Measurements from ENCODE around the gene ETV1. TPM values are rescaled to one million over a fixed set of nuclear protein-coding genes. Genes with fewer than 3 reads are reported as not detected.

ETV1 gene
- total RNA-seq, 1 experiment from 2014 or later: 45.9 TPM

- BruUV-seq (replicated peaks): no TSS peak
- no peak overlapping the region for H3K27ac Mint-ChIP-seq (ENCODE audit: unreplicated experiment)
- no peaks in the 10 kb centered on the region for H3K9me3 Mint-ChIP-seq (ENCODE audit: low read depth, unreplicated experiment)
- intact Hi-C loops (cut with micrococcal nuclease; ENCODE audit: unreplicated experiment): loop anchor here (5.0 to 10.0 kb wide), 2 partner anchors 238 to 456 kb away; no protein-coding TSS in a partner anchor
- CTCF ChIA-PET: no interaction called here
- TF ChIP-seq CTCF (IDR thresholded peaks at IDR 0.05; ENCODE audit: unreplicated experiment): no peak
- H3K4me1 Mint-ChIP-seq (ENCODE audit: low read depth, unreplicated experiment): peaks cover 34% of the 10 kb centered on the region
- H3K36me3 Mint-ChIP-seq (ENCODE audit: insufficient read depth, unreplicated experiment): peaks cover 10% of the 10 kb centered on the region
- H3K27me3 Mint-ChIP-seq (ENCODE audit: unreplicated experiment): no peaks in the 10 kb centered on the region
- DNase-seq: no peak
- no peak overlapping the region for H3K4me3 Mint-ChIP-seq (ENCODE audit: low read depth, unreplicated experiment)
These were observed 6.4 kb downstream of the ETV1 start for GRCh38 chr7:13982940-13983677.

- peaks cover 34% of the 10 kb centered on the region for H3K4me1 Mint-ChIP-seq (ENCODE audit: low read depth, unreplicated experiment)
- CTCF ChIA-PET: interaction anchor here (0.6 to 3.6 kb wide), 7 partner anchors 9 to 711 kb away, joined by 3 to 25 read pairs (median 3); partner anchors contain the start of gene ETV1
- no peak for TF ChIP-seq CTCF (IDR thresholded peaks at IDR 0.05; ENCODE audit: unreplicated experiment)
- peaks cover 10% of the 10 kb centered on the region for H3K36me3 Mint-ChIP-seq (ENCODE audit: insufficient read depth, unreplicated experiment)
- DNase-seq: peak; percentile 74
- H3K27ac Mint-ChIP-seq (ENCODE audit: unreplicated experiment): peak overlapping the region; percentile 87
- H3K27me3 Mint-ChIP-seq (ENCODE audit: unreplicated experiment): no peaks in the 10 kb centered on the region
- no TSS peak for BruUV-seq (replicated peaks)
- intact Hi-C loops (cut with micrococcal nuclease; ENCODE audit: unreplicated experiment): loop anchor here (1.0 to 10.0 kb wide), 5 partner anchors 8 to 454 kb away; partner anchors contain the start of gene ETV1
- peak overlapping the region; percentile 59 for H3K4me3 Mint-ChIP-seq (ENCODE audit: low read depth, unreplicated experiment)
- no peaks in the 10 kb centered on the region for H3K9me3 Mint-ChIP-seq (ENCODE audit: low read depth, unreplicated experiment)
These were observed 8.4 kb downstream of the ETV1 start for GRCh38 chr7:13981070-13981469.

GRCh38 chr7:13980474-13980873, 9.0 kb downstream of the ETV1 start:
- peak overlapping the region; percentile 59 for H3K4me3 Mint-ChIP-seq (ENCODE audit: low read depth, unreplicated experiment)
- H3K4me1 Mint-ChIP-seq (ENCODE audit: low read depth, unreplicated experiment): peaks cover 34% of the 10 kb centered on the region
- no peaks in the 10 kb centered on the region for H3K27me3 Mint-ChIP-seq (ENCODE audit: unreplicated experiment)
- H3K36me3 Mint-ChIP-seq (ENCODE audit: insufficient read depth, unreplicated experiment): peaks cover 10% of the 10 kb centered on the region
- TF ChIP-seq CTCF (IDR thresholded peaks at IDR 0.05; ENCODE audit: unreplicated experiment): no peak
- CTCF ChIA-PET: interaction anchor here (1.0 to 3.6 kb wide), 6 partner anchors 9 to 711 kb away, joined by 3 to 25 read pairs (median 3); partner anchors contain the start of gene ETV1
- intact Hi-C loops (cut with micrococcal nuclease; ENCODE audit: unreplicated experiment): loop anchor here (2.0 to 10.0 kb wide), 4 partner anchors 60 to 453 kb away; no protein-coding TSS in a partner anchor
- DNase-seq: no peak
- no TSS peak for BruUV-seq (replicated peaks)
- H3K9me3 Mint-ChIP-seq (ENCODE audit: low read depth, unreplicated experiment): no peaks in the 10 kb centered on the region
- peak overlapping the region; percentile 87 for H3K27ac Mint-ChIP-seq (ENCODE audit: unreplicated experiment)

GRCh38 chr7:13979671-13980435, 9.6 kb downstream of the ETV1 start:
- H3K4me3 Mint-ChIP-seq (ENCODE audit: low read depth, unreplicated experiment): peak overlapping the region; percentile 59
- H3K27ac Mint-ChIP-seq (ENCODE audit: unreplicated experiment): peak overlapping the region; percentile 87
- CTCF ChIA-PET: interaction anchor here (1.0 to 3.6 kb wide), 3 partner anchors 10 to 712 kb away, joined by 3 to 25 read pairs (median 3); partner anchors contain the start of gene ETV1
- peaks cover 10% of the 10 kb centered on the region for H3K36me3 Mint-ChIP-seq (ENCODE audit: insufficient read depth, unreplicated experiment)
- no peak for DNase-seq
- intact Hi-C loops (cut with micrococcal nuclease; ENCODE audit: unreplicated experiment): loop anchor here (2.0 to 10.0 kb wide), 4 partner anchors 59 to 453 kb away; no protein-coding TSS in a partner anchor
- H3K9me3 Mint-ChIP-seq (ENCODE audit: low read depth, unreplicated experiment): no peaks in the 10 kb centered on the region
- BruUV-seq (replicated peaks): no TSS peak
- no peak for TF ChIP-seq CTCF (IDR thresholded peaks at IDR 0.05; ENCODE audit: unreplicated experiment)
- peaks cover 34% of the 10 kb centered on the region for H3K4me1 Mint-ChIP-seq (ENCODE audit: low read depth, unreplicated experiment)
- H3K27me3 Mint-ChIP-seq (ENCODE audit: unreplicated experiment): no peaks in the 10 kb centered on the region

Data from Calu3 (cell line).